ENCODE results near the gene ATXN1L.
"Not testable (repeated sequence)": the region's sequence is repeated elsewhere in the genome, so short reads cannot be mapped to it uniquely, and the experiment has no call there.

ATXN1L gene

DNA sequence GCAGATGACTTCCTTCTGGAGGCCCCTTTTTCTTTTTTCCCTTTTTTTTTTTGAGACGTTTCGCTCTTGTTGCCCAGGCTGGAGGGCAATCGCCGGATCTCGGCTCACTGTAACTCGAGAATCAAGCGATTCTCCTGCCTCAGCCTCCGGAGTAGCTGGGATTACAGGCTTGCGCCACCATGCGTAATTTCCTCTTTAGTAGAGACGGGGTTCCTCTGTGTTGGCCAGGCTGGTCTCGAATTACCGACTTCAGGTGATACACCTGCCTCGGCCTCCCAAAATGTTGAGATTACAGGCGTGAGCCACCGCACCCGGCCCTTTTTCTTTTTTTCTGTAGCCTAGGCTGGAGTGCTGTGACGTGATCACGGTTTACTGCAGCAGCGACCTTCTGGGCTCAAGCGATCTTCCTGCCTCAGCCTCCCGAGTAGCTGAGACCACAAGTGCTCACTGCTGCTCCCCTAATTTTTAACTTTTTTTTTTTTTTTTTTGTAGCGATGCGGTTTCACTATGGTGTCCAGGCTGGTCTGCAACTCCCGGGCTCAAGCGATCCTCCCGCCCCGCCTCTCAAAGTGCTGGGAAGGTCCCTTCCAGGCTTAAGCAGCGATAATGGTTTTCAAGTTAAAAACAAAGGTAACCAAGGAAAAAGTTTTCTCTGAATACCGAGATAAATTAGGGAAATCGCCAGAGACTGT, 48.6 kb downstream of the ATXN1L start:
- DNase-seq (ENCODE audit: low read depth): peak; percentile 8

DNA sequence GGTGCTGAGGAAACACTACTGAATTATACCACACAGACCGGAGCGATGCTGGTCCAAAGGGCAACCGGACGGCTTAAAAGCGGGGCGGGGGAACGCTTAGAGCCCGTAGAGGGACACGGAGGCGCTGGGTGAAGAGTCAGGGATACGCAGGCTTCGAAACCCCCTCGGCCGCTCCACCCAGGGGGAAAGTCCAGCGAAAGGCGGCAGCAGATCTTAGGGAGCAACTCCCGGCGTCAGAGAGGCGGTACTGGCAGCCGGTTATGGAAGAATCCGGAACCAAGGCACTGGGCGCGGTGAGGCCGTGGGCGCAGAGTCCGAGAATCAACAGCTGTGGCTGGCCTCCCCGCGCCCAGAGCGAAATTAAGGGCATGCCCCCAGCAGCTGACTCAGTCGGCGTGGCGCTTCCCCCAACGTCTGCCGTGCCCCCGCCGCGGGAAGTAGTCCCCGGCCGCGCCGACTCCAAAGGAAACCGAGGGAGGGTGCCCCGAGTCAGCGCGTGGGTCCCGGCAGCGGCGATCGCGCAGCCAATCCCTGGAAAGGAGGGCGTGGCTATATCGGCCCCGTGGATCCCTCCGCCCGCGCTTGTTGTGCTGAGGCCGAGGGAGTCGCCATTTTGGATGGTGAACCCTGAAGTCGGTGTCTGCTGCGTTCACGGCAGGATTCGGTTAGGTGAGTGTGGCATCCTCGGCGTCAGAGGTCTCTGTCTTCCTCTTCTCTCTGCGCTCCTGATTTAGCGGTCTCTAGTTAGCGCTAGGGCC, 49.3 kb downstream of the ATXN1L start, which contains the start of gene IST1:
Gene IST1, plus strand, starts transcription at position 611 of the 758 bp plus-strand sequence. CDS start 20,110 bp downstream, outside the sequence.
- DNase-seq (ENCODE audit: low read depth): peak; percentile 97

DNA sequence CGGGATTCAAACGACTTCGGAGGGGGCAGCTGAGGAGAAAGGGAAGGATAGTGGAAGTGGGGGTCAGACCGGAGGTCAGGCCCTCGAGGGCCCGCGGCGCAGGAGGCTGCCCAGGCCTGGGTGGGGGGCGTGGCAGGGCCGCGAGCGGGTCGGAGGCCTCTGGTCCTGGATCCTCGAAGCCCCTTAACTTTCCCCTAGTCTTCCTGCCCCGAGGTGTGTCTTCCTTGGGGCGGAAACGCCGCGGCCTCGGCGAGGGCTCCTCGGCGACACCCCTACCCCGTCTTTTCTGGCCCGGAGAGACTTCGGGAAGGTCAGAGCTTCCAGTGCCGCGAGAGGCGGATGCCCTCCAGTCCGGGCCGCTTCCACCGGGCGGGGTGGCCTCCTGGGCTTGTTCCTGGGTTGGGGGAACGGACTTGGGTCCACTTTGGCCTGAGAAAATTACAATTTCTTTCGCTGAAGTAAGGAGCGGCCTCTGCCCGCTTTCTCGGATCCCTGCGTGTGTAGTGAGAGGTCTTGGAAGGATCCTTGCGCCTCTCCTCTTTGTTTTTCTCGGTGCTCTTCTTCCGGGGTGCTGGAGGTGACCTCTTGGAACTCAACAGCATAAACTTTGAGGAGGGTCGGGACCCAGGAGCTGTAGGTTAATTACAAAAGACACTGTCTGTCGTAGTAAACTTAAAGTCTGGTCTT, 50.0 kb downstream of the ATXN1L start:
- no peak for DNase-seq (ENCODE audit: low read depth)

DNA sequence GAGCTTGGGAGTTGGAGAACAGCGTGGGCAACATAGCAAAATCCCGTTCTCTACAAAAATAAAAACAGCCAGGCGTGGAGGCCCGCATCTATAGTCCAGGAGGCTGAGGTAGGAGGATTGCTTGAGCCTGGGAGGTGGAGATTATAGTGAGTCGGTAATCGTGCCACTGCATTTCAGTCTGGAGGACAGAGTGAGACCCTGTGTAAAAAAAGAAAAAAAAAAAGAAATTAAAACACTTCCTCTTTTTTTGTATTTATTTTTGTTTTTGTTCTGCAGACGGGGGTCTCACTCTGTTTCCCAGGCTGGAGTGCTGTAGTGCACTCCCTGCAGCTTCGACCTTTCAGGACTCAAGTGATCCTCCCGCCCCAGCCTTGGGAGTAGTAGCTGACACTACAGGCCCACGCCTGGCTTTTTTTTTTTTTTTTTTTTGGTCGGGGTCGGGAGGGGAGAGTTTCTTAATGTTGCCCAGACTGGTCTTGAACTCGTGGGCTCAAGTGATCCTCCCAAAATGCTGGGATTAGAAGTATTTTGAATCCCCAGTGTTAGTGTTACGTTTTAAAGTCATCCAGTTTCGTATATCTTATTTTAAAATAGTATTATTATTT, 51.1 kb downstream of the ATXN1L start:
- DNase-seq (ENCODE audit: low read depth): no peak

DNA sequence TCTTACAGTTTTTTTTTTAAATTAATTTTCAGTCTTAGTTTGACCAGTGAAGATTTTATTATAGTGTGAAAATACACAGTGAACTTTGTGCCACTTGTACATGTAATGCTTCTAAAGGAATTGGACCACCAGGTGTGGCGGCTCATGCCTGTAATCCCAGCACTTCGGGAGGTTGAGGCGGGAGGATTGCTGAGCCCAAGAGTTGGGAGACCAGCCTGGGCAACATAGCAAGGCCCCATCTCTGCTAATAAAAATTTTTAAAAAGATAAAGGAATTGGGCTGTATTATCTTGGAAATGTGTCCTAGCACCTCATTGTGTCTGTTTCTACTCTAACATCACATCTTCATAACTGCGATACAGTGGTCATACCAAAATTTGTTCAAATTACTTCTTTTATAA, 53.4 kb downstream of the ATXN1L start:
- no peak for DNase-seq (ENCODE audit: low read depth)

DNA sequence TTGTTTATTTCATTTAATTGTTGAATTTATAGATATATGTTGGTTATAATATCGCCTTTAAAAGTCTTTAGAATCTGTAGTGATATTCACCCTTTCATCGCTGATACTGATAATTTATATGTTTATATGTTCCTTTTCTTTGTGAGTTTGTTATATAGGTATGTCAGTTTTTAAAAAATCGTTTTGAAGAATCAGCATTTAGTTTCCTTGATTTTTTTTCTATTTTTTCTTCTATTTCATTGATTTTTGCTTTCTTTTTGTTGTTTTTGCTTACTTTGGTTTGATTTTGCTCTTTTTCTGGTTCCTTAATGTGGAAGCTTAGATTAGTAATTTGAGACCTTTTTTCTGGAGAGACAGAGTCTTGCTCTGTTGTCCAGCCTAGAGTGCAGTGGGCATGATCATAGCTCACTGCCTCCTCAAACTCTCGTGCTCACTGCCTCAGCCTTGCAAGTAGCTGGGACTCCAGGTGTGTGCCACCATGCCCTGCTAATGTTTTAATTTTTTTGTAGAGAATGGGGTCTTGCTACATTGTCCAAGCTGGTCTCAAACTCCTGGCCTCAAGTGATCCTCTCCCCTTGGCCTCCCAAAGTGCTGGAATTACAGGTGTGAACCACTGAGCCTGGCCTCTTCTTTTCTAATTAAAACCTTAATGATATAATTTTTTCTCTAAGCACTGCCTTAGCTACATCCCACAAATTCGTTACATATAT, 57.0 kb downstream of the ATXN1L start:
- no peak for DNase-seq (ENCODE audit: low read depth)

DNA sequence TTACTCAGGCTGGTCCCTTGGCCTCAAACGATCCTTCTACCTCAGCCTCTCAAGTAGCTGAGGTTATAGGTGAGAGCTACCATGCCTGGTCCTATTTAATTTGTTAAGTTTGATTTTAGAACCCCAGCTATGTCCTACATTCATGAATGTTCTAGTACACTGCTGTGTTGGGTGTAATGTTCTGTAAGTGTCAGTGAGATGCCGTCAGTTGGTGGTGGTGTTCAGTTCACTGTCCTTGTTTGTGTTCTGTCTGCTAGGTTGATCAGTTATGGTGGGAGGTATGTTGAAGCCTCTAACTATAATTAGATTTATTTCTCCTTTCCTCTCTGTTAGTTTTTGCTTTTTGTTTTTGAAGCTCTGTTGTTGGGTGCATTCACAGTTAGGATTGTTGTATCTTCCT, 57.8 kb downstream of the ATXN1L start:
- no peak for DNase-seq (ENCODE audit: low read depth)

DNA sequence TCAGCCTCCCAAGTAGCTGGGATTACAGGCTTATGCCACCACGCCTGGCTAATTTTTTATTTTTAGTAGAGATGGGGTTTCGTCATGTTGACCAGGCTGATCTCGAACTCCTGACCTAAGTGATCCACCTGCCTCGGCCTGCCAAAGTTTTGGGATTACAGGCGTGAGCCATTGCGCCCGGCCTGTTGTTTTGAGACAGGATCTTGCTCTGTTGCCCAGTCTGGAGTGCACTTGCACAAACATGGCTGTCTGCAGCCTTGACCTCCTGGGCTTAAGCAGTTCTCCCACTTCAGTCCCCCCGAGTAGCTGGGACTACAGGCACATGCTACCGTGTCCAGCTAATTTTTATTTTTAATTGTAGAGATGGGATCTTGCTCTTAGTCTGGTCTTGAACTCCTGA, 58.5 kb downstream of the ATXN1L start:
- DNase-seq (ENCODE audit: low read depth): no peak

DNA sequence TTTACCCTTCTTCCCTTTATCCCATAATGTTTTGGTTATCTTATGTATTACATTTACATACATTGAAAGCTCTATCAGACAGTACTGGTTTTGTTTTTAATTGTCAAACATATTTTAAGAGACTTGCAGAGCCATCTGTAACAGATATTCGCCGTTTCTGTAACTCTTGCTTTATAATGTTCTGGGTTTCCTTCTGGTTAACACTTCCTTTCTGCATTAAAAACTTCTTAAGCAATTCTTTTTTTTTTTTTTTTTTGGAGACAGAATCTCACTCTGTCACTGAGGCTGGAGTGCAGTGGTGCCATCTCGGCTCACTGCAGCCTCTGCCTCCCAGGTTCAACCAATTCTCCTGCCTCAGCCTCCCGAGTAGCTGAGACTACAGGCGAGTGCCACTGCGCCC, 60.0 kb downstream of the ATXN1L start:
- DNase-seq (ENCODE audit: low read depth): not testable (repeated sequence)
